Heart left ventricle (tissue), 16 donors: ENCODE data around the gene GRIK1. TPM values are rescaled to one million over a fixed set of nuclear protein-coding genes. Genes with fewer than 3 reads are reported as not detected.

ENCODE experiments used
- ATAC-seq, 4 donors: fragments of 200-7000 bp; cut with Tn5 transposase; one replicate each; pipeline ENCODE4 v1.9.1; 2020 to 2022; ENCODE audit warnings: moderate library complexity in 4 of 4, mild to moderate bottlenecking in 3 of 4, moderate number of reproducible peaks in 1 of 4
- DNase-seq, 5 donors: peaks; one replicate each; pipeline ENCODE4 v3.0.0-alpha.2; 2020
- H3K27ac ChIP-seq, 12 donors: fragments of 200-600 bp; sonication (generic) in 4 of 12; one replicate each; pipeline versions ENCODE4 v1.5.0 to v1.8.0; 2016 to 2022; ENCODE audit warnings: mild to moderate bottlenecking in 2 of 12
- H3K27me3 ChIP-seq, 9 donors: fragments of 200-600 bp; sonication (generic) in 2 of 9; one replicate each; pipeline versions ENCODE4 v1.5.1 to v1.8.0; 2016 to 2022; ENCODE audit warnings: mild to moderate bottlenecking in 3 of 9
- H3K36me3 ChIP-seq, 9 donors: fragments of 200-600 bp; sonication (generic) in 2 of 9; one replicate each; pipeline versions ENCODE4 v1.5.0 to v1.8.0; 2018 to 2022; ENCODE audit warnings: mild to moderate bottlenecking in 2 of 9
- H3K4me1 ChIP-seq, 12 donors: fragments of 200-600 bp; sonication (generic) in 4 of 12; one replicate each; pipeline versions ENCODE4 v1.5.0 to v1.8.0; 2016 to 2022; ENCODE audit warnings: mild to moderate bottlenecking in 3 of 12
- H3K4me3 ChIP-seq, 12 donors: fragments of 200-600 bp; sonication (generic) in 4 of 12; one replicate each; pipeline versions ENCODE4 v1.5.0 to v1.8.0; 2017 to 2022; ENCODE audit warnings: mild to moderate bottlenecking in 9 of 12, moderate library complexity in 4 of 12
- H3K9me3 ChIP-seq, 12 donors: fragments of 200-600 bp; sonication (generic) in 4 of 12; one replicate each; pipeline versions ENCODE4 v1.5.0 to v1.8.0; 2016 to 2022; ENCODE audit warnings: mild to moderate bottlenecking in 1 of 12
- POLR2A ChIP-seq, 2 donors: fragments of 450-650 bp; IDR thresholded peaks; one replicate each; pipeline ENCODE4 v1.6.1; 2017; ENCODE audit warnings: antibody characterized with exemption in 2 of 2, mild to moderate bottlenecking in 2 of 2, moderate library complexity in 2 of 2
- WGBS, 4 donors: extraction: QIAGEN DNeasy Blood & Tissue Kit in 2 of 4; methylation state at CpG; one replicate each; pipeline versions ENCODE4 v1.1.5 to v1.1.7; 2013 to 2018; 5-methylcytosine and 5-hydroxymethylcytosine counted together
- intact Hi-C, 10 donors: fragments of 100-400 bp; cut with DNase I; formaldehyde crosslinking; loops; one replicate each; pipeline versions ENCODE4 v1.11.1 to v1.14.2; 2022
- polyA plus RNA-seq, 2 donors: library from polyadenylated mRNA; stranded (reverse); fragments of 200-250 nt; gene quantifications; one replicate each; pipeline ENCODE4 v1.2.3, GENCODE V29; 2013
- total RNA-seq, 9 donors: library from RNA; depleted of rRNA in 2 of 9; stranded (reverse); fragments of >200 nt in 2 of 9; fragmentation: NEBNext Ultra II Directional in 3 of 9; extraction: Animal tissue kit (Norgen Biotek cat#: 25700) in 3 of 9; gene quantifications; one replicate each; pipeline versions ENCODE4 v1.1.0 to v1.2.4, GENCODE V29; 2016 to 2023
- TF ChIP-seq, protein P1 (sequence below), 12 donors: fragments of 200-600 bp; sonication (generic) in 4 of 12; IDR thresholded peaks; one replicate each; pipeline versions ENCODE4 v1.5.0 to v1.8.0; 2018 to 2022; ENCODE audit warnings: antibody characterized with exemption in 12 of 12, mild to moderate bottlenecking in 5 of 12
- donor health status: ischemic (EF 13 %, LVEDD 7.1; RV severe dilation, severe dysfunction).
- donor health status: healthy with polysubstance abuse.
- donor health status: DM: no; HTN: yes; CAD: no.
- donor health status: DM: no; HTN: no; CAD: no.
- donor health status: ischemic (EF 25% LVEDD 6.9; RV normal size, moderate dysfunction).
- donor health status: ischemic (EF 25% LVEDD 5.7; RV mildly dilated, moderate dysfunction).
- donor health status: healthy.
- donor health status: DM: yes; HTN: yes; CAD: no.
- donor health status: ischemic (EF 35%, LVEDD 5.7; RV mildly dilated, moderate dysfunction).
- donor health status: nonischemic (EF 11% LVEDD 7.7; RV severe dilation, severe dysfunction).
- donor health status: DM: yes; HTN: yes; CAD: no.
- donor health status: PGD.
- donor health status: ischemic (EF 29% LVEDD 5.4; RV normal size, mild dysfunction).
- donor health status: nonischemic (EF 23%, LVEDD 6.1; RV moderate dilation, normal function).

The GRIK1 gene
- total and polyA plus RNA-seq, 11 donors = 0.12 TPM; not detected in 10

DNA sequence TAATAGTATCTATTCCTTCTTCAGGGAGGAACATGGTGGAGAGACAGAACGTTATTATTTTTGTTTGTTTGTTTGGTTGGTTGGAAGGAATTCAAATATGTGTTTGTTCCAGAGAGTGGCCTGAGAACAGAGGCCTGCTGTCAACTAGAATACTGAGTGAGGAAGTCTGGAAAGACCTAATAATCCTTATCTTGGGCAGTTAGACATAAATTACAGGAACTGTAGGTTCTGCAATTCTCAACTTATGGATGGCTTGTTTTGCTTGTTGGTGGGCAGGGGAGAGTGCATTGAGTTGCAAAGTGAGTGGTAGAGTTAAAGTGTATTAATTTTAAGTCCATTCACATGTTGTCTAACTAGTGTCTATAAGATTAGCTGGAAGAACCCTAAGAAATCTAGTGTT lies 443.5 kb downstream of the GRIK1 start:
- no peak for ATAC-seq

GRCh38 chr21:29490016-29490415 lies 449.8 kb downstream of the GRIK1 start:
- TF ChIP-seq, protein P1, sequence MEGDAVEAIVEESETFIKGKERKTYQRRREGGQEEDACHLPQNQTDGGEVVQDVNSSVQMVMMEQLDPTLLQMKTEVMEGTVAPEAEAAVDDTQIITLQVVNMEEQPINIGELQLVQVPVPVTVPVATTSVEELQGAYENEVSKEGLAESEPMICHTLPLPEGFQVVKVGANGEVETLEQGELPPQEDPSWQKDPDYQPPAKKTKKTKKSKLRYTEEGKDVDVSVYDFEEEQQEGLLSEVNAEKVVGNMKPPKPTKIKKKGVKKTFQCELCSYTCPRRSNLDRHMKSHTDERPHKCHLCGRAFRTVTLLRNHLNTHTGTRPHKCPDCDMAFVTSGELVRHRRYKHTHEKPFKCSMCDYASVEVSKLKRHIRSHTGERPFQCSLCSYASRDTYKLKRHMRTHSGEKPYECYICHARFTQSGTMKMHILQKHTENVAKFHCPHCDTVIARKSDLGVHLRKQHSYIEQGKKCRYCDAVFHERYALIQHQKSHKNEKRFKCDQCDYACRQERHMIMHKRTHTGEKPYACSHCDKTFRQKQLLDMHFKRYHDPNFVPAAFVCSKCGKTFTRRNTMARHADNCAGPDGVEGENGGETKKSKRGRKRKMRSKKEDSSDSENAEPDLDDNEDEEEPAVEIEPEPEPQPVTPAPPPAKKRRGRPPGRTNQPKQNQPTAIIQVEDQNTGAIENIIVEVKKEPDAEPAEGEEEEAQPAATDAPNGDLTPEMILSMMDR (IDR thresholded peaks at IDR 0.05) = no peak
- no peak for TF ChIP-seq POLR2A (IDR thresholded peaks at IDR 0.05)
- Histone ChIP-seq H3K4me3 (no peak overlapping the region), H3K4me1 (no peaks in the 10 kb centered on the region), H3K27me3 (no peaks in the 10 kb centered on the region), H3K9me3 (no peaks in the 10 kb centered on the region), H3K27ac (no peak overlapping the region), H3K36me3 (no peaks in the 10 kb centered on the region)
- DNase-seq = no peak
- 89 to 93% (median 92%) methylated on average over 3 of the region's 3 CpGs for WGBS, 4 donors
- intact Hi-C loops = loop anchor here in 1 of 10 donors (10.0 kb wide), 1 partner anchor 65 kb away; no protein-coding TSS in a partner anchor
- no peak for ATAC-seq

More for the DNA sequence above, 443.5 kb downstream of the GRIK1 start:
- intact Hi-C loops = loop anchor here in 1 of 10 donors (10.0 kb wide), 1 partner anchor 58 kb away; no protein-coding TSS in a partner anchor
- Histone ChIP-seq H3K27ac (no peak overlapping the region), H3K36me3 (no peaks in the 10 kb centered on the region), H3K4me1 (no peaks in the 10 kb centered on the region), H3K27me3 (no peaks in the 10 kb centered on the region), H3K9me3 (peaks cover 0 to 4% (median 0%) of the 10 kb centered on the region in 12 donors), H3K4me3 (no peak overlapping the region)
- DNase-seq = no peak
- no peak for TF ChIP-seq POLR2A (IDR thresholded peaks at IDR 0.05)
- TF ChIP-seq, protein P1 (IDR thresholded peaks at IDR 0.05) = no peak
- WGBS, 4 donors = 48 to 74% (median 58%) methylated on average over 1 of the region's 1 CpG

DNA sequence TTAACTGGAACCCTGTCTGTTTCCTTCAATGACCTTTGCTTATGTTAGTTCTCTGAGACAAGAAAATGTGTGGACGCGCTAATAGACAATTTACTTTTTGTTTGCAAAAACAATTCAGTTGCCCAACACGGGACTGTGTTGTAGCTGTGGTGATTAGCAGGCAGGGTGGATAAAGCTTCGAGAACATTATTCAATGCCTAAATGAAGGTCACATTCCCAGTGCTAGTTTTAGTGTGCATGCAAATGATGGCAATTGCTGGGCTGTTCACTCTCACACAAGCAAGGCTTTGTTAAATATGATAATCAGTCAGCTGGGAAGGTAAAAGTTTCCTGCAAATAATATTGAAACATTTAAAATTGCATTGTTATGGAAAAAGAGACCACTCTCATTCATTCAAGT lies 452.6 kb downstream of the GRIK1 start:
- ATAC-seq (no peak), DNase-seq (no peak)
- Histone ChIP-seq H3K4me1 (no peaks in the 10 kb centered on the region), H3K27me3 (no peaks in the 10 kb centered on the region), H3K4me3 (no peak overlapping the region), H3K36me3 (no peaks in the 10 kb centered on the region), H3K9me3 (no peaks in the 10 kb centered on the region), H3K27ac (no peak overlapping the region)
- TF ChIP-seq, protein P1 (IDR thresholded peaks at IDR 0.05) = no peak
- no peak for TF ChIP-seq POLR2A (IDR thresholded peaks at IDR 0.05)
- intact Hi-C loops = no loop called here
- 54 to 62% (median 61%) methylated on average over 4 of the region's 4 CpGs for WGBS, 4 donors

Other genes starting within 250 kb of the GRIK1 start
- not detected for gene CLDN17, start 226.8 kb upstream of the GRIK1 start, total RNA-seq
- not detected for gene CLDN17, start 226.8 kb upstream of the GRIK1 start, polyA plus RNA-seq